Renal cortex interstitium (tissue), 15 donors: ENCODE data around the gene EXOC6B. TPM values are rescaled to one million over a fixed set of nuclear protein-coding genes. Genes with fewer than 3 reads are reported as not detected.

Experiments used
- DNase-seq, 11 donors: peaks; one replicate each; pipeline ENCODE4 v3.0.0-alpha.2; 2013; ENCODE audit warnings: low read depth in 9 of 11, low spot score in 4 of 11; ENCODE audit errors: extremely low read depth in 1 of 11
- long read RNA-seq, 16 experiments: transcript quantifications; one replicate each; lab custom pipeline, GENCODE V29; 2026
- polyA plus RNA-seq, 3 donors: library from polyadenylated mRNA; unstranded; fragments of 120-200 nt; gene quantifications; one replicate each; pipeline ENCODE4 v1.2.1, GENCODE V29; 2013; ENCODE audit not compliant: insufficient read length in 3 of 3

EXOC6B gene
- 10 to 100 TPM; 22.2 to 24.2 (median 22.7) TPM for polyA plus RNA-seq
- long read RNA-seq, donor 1: 0 reads
- long read RNA-seq, donor 2: 0 reads
- long read RNA-seq, donor 3, full-length matches to known transcripts: 5 of 5 reads
- long read RNA-seq, donor 3, partial matches to known transcripts: 0 of 5 reads
- long read RNA-seq, donor 3, other reads (novel, unspliced or antisense): 0 of 5 reads
- long read RNA-seq, donor 4: 0 reads
- long read RNA-seq, donor 5: 0 reads
- long read RNA-seq, donor 6, full-length matches to known transcripts: 2 of 2 reads
- long read RNA-seq, donor 6, partial matches to known transcripts: 0 of 2 reads
- long read RNA-seq, donor 6, other reads (novel, unspliced or antisense): 0 of 2 reads
- long read RNA-seq, donor 7, partial matches to known transcripts: 0 of 1 reads
- long read RNA-seq, donor 7, other reads (novel, unspliced or antisense): 0 of 1 reads
- long read RNA-seq, donor 8: 0 reads
- long read RNA-seq, donor 9: 0 reads
- long read RNA-seq, donor 10: 0 reads
- long read RNA-seq, donor 11, full-length matches to known transcripts: 2 of 2 reads
- long read RNA-seq, donor 11, partial matches to known transcripts: 0 of 2 reads
- long read RNA-seq, donor 11, other reads (novel, unspliced or antisense): 0 of 2 reads
- long read RNA-seq, donor 12: 0 reads
- long read RNA-seq, donor 13, full-length matches to known transcripts: 2 of 2 reads
- long read RNA-seq, donor 13, partial matches to known transcripts: 0 of 2 reads
- long read RNA-seq, donor 13, other reads (novel, unspliced or antisense): 0 of 2 reads
- long read RNA-seq, donor 14: 0 reads
- long read RNA-seq, donor 15: 0 reads
- long read RNA-seq, donor 16, full-length matches to known transcripts: 2 of 7 reads
- long read RNA-seq, donor 16, partial matches to known transcripts: 5 of 7 reads
- long read RNA-seq, donor 16, other reads (novel, unspliced or antisense): 0 of 7 reads

GRCh38 chr2:72825257-72826155 lies at the start of gene EXOC6B:
EXOC6B (minus strand) TSS chr2:72826033.
- peak; percentile 80 to 92 (median 87) for DNase-seq

DNA sequence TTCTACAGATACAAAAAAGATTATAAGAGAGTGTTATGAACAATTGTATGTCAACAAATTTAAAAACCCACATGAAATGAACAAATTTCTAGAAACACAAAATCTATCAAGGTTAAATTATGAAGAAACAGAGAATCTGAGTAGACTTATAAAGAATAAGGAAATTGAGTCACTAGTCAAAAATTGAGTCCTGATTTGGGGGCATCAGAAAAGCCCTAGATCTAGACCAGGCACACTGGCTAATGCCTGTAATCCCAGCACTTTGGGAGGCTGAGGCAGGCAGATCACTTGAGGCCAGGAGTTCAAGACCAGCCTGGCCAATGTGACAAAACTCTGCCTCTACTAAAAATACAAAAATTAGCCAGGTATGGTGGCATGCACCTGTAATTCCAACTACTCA lies 46.0 kb upstream of the EXOC6B start:
- DNase-seq: no peak

- no peak for DNase-seq
Measured at GRCh38 chr2:72871060-72871459, 45.2 kb upstream of the EXOC6B start.

- no peak for DNase-seq
Measured at GRCh38 chr2:72864500-72864899, 38.7 kb upstream of the EXOC6B start.

DNA sequence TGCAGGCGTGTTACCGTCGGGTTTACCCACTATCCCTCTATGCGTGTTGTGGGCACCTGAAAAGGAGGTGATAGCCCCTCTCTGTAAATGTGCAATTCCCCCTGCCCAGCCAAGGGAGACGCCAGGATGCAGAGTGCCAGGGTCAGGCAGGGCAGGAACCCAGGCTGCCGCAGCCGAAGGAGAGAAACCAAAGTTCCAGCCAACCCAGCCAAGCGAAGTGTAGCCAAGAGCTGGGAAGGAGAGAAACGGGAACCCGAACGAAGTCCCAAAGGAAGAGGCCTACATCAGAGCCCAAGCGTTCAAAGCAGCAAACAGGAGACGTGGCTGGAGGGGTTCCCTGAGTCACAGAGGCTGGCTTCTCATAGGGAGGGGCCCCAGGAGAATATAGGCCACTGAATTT lies 37.2 kb upstream of the EXOC6B start:
- DNase-seq: no peak

DNA sequence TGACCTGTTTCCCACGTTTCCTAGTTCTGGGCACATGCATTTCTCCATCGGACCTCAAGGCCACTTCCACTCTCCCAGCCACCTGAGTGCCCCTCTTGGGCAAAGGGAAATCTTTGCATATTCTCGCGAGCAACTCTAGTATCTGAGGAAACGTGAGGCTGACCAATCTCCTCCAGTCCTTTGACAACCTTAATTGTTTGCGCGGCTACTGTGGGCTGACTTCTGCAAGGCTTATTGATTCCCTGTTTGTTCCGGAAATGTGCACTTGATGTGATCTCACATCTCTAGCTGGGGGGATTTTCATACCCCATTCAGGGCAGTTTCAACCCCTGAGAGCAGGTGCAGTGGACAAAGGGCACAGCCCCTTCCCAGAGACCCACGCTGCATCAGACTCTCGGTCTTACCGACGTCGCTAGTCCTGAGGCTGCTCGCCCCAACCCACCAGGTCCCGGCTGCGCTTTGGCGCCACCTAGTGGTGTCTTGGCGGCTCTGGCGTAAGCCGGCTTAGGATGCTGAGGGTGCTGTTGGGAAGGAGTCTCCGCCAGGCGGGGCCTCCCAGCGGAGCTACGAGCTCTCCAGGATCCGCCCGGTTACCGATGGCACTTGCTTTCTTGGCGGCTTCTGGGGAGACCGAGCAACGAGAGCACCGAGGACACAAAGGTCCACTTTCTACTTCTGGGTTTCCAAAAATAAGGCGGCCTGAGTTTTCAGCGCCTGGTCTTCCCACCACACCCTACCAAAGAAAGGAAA lies 36.6 kb upstream of the EXOC6B start:
- DNase-seq: peak; percentile 69 to 91 (median 85)

DNA sequence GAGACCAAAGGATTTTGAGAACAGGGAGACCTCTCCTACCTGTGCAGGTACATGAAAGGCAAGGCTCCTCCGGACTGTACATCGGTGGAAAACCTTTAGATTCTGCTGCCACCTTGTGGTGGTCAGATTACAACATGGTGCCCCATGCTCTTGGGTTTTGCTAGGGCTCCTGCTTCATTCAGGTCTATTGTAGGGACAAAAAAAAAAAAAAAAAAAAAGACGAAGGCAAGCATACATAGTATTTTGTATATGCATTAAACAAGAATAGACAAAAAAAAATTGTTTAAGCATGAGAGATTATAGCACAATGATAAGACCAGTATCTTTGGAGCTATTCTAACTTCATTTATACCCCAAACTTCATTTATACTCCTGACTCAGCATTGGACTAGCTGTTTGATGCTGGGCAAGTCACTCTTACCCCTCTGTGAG lies 34.0 kb upstream of the EXOC6B start:
- DNase-seq: peak; percentile 15 to 66 (median 35)

GRCh38 chr2:72851333-72851732 lies 25.5 kb upstream of the EXOC6B start:
- DNase-seq: no peak

DNA sequence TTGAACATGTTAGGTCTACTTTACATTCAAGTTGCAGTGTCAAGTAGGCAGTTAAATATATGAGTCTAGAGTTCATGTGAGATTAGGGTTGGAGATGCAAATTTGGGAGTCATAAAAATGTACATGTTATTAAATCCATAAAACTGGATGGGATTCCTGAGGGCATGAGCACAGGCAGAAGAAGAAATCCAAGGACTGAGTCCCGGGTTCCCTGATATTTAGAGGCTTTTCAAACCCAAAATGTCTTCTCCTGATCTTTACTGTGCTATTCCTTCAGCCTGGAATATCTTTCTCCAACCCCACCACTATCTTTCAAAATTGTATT lies 23.3 kb upstream of the EXOC6B start:
- no peak for DNase-seq

- DNase-seq: no peak
Measured at GRCh38 chr2:72848436-72849137, 22.8 kb upstream of the EXOC6B start.

DNA sequence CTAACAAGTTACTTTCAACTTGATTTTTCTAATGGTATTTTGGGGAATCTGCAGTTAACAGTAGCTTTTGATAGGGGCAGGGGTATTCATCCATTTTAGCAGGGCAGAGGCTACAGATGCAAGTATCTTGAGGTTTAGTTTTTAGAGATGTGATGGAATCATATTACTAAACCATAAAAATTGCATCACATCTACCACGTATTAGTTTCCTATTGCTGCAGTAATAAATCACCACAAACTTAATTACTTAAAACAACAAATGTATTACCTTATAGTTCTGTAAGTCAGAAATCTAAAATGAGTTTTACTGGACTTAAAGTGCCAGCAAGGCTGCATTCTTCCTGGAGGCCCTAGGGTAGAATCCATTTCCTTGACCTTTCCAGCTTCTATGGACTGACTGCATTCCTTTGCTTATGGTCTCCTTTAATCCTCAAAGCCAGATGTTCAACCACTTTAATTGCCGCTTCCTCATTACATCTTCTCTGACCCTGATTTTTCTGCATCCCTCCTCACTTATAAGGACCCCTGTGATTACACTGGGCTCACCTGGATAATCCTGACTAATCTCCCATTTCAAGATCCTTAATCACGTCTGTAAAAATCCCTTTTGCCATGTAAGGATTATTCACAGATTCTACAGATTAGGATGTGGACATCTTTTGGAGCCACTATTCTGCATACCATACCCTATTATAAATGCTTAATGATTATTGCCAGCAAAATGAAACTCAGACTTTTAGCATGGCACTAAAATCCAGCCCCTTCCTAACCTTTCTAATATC lies 21.9 kb upstream of the EXOC6B start:
- DNase-seq: no peak

DNA sequence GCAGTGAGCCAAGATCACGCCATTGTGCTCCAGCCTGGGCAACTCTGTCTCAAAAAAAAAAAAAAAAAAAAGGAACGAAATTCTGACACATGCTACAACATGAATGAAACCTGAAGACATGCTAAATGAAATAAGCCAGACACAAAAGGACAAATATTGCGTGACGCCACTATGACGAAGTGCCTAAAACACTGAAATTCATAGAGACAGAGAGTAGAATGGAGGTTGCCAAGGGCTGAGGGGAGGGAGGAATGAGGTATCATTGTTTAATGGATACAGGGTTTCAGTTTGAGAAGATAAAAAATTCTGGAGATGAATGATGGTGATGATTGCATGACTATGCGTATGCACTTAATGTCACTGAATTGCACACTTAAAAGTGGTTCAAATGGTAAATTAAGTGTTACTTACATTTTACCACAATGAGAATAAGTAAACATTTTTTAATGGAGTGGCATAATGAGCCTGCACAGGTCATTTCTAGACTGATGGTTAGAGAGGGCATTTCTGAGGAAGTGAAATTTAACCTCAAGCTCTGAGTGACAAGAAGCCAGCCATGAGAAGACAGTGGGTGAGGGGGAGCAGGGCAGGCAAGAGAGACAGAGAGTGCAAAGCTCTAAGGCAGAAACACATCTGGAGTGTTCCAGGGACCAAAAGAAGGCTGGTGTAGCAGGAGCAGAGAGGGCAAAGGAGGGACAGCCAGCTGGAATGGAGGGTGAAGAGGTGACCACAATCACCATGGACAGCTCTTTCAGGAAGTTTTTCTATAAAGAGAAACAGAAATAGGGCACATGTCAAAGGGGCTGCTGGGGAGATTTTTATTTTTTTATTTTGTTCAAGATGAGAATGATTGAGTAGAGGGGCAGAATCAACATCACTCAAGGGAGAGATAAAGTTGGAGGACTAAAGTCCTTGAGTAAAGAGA lies 20.6 kb upstream of the EXOC6B start:
- no peak for DNase-seq

GRCh38 chr2:72843301-72843700 lies 17.5 kb upstream of the EXOC6B start:
- DNase-seq: no peak

DNA sequence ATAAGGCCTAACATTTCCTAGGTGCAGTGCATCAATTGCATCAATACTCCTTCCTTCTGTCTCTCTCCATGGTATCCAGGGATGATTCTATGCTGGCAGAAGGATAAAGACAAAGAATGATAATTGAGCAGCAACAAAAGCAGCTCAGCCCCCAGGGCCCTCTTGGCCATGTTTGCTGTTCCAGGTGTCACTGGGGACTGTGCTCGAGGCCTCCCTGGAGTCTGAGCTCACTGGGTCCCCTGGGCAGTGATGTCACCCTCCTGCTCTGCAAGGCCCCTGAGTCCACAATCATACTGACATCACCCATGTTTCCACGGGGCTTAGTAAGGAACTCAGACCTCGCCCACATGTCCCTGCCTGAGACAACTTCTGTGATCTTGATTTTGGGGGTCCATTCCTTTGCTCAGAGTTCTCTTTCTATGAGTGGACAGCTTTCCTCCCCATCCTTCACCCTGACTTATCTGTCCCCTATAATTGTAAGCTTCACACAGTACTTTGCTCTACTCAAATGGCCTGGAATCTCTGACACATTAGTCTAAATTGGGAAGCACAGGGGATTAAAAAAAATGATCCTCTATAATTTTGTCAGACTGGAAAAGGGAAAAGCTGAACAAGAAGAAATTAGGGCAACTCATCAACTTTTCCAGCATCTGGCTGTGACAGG lies 15.8 kb upstream of the EXOC6B start:
- no peak for DNase-seq

DNA sequence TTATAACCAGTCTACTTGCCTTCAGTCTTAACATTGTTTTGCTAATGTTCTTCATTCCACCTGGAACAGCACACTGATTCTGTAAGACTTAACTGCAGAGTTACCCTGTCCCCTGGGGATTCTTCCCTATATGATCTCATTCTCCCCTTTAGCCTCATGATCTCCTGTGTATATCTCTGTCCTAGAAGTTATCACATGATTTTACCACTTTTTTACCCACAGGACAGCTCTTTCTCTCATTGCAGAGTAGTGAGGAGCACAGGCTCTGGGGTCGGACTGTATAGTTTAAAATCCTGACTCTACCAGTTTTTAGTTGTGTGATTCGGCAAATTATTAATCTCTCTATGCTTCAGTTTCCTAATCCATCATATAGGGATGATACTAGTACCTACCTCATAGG lies 14.2 kb upstream of the EXOC6B start:
- no peak for DNase-seq

DNA sequence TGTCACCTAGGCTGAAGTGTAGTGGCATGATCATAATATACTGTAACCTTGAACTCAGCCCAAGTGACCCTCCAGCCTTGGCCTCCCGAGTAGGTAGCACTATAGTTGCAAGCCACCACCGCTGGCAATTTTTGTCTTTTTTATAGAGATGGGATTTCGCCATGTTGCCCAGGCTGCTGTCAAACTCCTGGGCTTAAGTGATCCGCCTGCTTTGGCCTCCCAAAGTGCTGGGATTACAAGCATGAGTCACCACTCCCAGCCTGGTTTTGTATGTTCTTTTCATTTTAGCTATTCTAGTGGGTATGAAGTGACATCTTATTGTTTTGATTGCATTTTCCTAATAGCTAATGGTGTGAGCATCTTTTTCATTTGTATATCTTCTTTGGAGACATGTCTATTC lies 11.3 kb upstream of the EXOC6B start:
- DNase-seq: no peak
